Cardiac fibroblast (primary cell): ENCODE measurements around the gene SLC15A5.
A peak's percentile ranks its signal among the peaks of the same experiment; 100 is the strongest.

Experiments
- DNase-seq, 2 donors: peaks; one replicate each; pipeline versions ENCODE4 v3.0.0 to v3.0.0-alpha.2; 2010; ENCODE audit warnings: low read depth in 2 of 2
- H3K4me3 ChIP-seq, 2 donors: replicated peaks in 1 of 2; 1 replicate in 1 of 2; 2 replicates in 1 of 2; pipeline ENCODE4 v1.5.1; 2011; ENCODE audit warnings: low read depth in 2 of 2, low read length in 2 of 2, mild to moderate bottlenecking in 2 of 2, moderate library complexity in 1 of 2
- TF ChIP-seq, protein P1 (sequence below): IDR thresholded peaks from one replicate; pipeline ENCODE4 v1.5.1; 2011; ENCODE audit warnings: low read depth, mild to moderate bottlenecking, low read length, inconsistent platforms

The SLC15A5 gene

DNA sequence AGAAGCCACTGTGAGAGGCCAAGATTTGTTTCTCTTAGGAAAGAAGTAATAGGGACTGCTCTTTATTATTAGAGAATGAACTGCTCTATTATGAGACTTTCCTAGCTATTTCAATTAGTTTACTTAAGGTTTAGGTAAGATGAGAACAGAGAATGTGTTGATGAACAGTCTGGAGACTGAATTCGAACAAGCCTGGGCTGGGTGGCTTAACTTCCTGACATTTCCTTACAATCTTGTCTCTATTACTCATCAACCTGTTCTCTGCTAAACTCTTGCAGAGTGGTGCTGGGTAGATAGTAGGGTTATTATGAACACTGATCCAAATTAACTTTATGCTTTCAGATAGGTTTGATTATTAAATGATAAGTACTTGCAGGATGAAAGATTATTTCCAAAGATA is 31.2 kb downstream of the SLC15A5 start:
- no peak for DNase-seq
- TF ChIP-seq, protein P1, sequence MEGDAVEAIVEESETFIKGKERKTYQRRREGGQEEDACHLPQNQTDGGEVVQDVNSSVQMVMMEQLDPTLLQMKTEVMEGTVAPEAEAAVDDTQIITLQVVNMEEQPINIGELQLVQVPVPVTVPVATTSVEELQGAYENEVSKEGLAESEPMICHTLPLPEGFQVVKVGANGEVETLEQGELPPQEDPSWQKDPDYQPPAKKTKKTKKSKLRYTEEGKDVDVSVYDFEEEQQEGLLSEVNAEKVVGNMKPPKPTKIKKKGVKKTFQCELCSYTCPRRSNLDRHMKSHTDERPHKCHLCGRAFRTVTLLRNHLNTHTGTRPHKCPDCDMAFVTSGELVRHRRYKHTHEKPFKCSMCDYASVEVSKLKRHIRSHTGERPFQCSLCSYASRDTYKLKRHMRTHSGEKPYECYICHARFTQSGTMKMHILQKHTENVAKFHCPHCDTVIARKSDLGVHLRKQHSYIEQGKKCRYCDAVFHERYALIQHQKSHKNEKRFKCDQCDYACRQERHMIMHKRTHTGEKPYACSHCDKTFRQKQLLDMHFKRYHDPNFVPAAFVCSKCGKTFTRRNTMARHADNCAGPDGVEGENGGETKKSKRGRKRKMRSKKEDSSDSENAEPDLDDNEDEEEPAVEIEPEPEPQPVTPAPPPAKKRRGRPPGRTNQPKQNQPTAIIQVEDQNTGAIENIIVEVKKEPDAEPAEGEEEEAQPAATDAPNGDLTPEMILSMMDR = no peak
- no peak overlapping the region for H3K4me3 ChIP-seq

DNA sequence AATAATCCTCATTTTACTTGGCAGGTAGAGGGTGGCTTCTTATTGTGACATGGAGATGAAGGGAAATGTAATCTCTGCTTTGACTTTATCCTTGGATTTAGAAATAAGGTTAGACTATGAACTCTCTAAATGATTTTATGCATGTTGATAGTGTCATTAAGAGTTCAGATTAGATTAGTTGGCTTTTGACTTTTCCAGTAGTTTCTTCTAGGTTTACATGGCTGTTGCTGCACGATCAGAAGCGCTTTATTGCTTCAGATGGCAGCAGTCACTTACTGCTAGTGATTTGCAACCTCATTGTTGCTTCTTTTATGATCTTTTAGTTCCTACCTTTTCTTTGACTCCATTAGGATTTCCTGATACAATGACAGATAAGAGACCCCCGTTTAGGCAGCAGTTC is 32.3 kb downstream of the SLC15A5 start:
- DNase-seq = no peak
- TF ChIP-seq, protein P1 = no peak
- no peak overlapping the region for H3K4me3 ChIP-seq

DNA sequence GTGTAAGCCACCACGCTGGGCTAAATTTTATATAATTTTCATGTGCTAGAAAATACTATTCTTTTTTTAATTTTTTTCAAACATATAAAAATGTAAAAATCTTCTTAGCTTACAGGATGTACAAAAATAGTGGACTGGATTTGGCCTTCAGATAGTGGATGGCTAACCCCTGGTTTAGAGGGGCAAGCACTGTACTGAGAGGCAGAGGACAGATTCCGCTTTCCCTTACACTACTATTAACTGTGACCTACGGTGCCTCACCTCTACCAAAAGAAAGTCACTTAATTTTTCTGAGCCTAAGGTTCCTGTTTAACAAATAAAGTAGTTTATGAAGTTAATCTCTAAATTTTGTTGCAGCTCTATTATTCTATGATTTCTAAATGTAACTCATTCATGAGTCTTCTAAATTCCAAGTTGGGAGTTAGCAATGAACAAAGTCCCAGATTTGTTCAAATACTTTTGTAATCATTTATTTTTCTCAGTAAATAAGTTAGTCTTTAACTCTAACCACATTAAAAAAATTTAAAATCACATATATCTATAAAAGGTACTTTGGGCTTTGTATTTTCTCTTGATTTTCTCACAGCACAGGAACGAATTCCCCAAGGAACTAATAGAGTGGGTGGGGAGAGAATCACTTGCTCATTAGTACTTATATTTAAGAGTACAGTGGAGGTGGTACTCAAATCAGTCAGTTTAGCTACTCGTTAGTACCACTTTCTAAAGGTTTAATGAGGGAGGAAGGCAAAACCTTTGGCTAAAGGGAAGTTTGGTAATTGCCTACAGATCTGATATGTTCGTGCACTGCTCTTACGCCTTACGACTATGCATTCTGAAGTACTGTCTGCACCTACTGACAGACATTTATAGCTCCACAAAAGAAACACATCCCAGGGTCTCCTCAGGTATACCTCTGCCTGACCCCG is 33.7 kb downstream of the SLC15A5 start:
- DNase-seq = no peak
- TF ChIP-seq, protein P1 = no peak
- no peak overlapping the region for H3K4me3 ChIP-seq

DNA sequence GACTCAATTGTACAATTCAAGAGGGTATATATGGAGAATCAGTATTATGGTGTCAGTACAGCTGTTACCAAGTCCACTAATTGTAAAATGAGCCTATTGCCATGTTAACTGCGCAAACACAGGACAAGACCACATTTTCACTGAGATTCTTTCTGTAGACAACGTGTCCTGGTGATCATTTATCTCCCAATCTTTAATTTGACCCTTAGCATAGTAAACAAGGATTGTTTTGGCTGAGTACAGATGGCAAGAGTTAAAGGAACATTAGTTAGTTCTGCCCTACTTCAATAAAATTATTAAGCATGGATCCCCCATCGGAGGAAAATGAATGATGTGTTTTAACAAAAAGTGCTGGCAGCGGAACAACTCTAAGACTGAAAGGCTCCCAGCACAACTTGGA is 36.1 kb downstream of the SLC15A5 start:
- no peak for DNase-seq
- H3K4me3 ChIP-seq = no peak overlapping the region
- TF ChIP-seq, protein P1 = no peak

DNA sequence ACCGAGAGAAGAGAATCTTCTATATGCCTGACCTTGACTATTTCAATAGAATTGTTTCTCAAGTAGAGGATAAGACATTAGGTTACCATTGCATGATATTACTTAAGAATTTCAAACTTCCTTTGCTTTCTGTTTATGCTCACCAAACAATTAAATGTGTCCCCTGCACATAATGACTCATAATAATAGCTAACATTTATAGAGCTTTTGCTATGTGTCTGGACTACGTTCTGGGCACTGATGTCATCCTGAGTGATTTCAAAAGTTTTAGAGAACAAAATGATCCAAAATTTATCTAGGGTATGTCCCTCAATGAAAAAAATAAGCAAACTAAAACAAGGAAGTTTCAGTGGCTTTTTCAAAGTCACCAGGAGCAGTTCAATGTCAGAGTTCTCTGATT is 38.8 kb downstream of the SLC15A5 start:
- DNase-seq = peak; percentile 37 to 85
- no peak overlapping the region for H3K4me3 ChIP-seq
- TF ChIP-seq, protein P1 = no peak

DNA sequence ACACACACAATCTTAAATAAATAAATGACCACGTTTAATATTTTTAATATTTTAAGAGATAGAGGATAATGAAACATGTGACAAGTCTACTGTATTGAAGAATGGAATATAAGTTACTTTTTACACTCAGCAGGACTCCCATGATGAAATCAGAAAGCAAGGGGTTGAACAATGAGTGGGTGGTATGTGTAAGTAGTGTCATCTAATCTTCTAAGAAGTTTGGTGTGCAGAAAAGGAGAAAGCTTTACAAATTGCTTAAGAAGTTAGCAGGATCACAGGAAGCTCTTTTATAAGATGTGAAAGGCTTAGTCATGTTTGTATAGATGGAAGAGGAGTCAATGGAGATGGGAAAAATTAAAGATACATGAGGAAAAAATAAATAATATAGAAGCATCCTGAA is 47.8 kb downstream of the SLC15A5 start:
- no peak overlapping the region for H3K4me3 ChIP-seq
- peak in 1 of 2 donors; percentile 0 for DNase-seq
- TF ChIP-seq, protein P1 = no peak

DNA sequence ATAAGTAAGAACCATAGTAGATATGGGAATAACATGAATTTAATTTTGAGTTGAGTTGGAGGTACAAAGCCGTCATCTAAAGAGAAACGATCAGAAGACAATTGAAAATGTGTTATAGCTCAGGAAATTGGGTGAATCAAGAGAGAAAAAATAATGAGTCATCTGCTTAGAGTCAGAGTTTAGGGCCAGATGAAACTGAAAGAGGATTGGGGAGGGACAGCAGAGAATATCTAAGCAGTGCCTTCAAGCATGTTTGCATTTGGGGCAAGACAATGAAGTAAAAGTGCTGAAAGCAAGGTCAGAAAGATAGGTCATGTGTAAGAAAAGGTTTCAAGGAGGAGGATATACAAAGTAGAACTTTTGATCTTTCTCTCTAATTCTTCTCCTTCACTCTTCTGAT is 49.4 kb downstream of the SLC15A5 start:
- no peak overlapping the region for H3K4me3 ChIP-seq
- TF ChIP-seq, protein P1 = no peak
- peak; percentile 1 to 49 for DNase-seq
